Central memory CD4-positive, alpha-beta T cell (primary cell): ENCODE results near the gene OCRL.

Source experiments
- DNase-seq: peaks from one replicate; pipeline ENCODE4 v3.0.0; 2022
- total RNA-seq, 3 experiments: gene quantifications; one replicate each; lab custom pipeline; 2026; lab: John Stamatoyannopoulos, UW

OCRL gene
- 7.4 to 12.5 (median 7.5) reads per million in 3 experiments for total RNA-seq

DNA sequence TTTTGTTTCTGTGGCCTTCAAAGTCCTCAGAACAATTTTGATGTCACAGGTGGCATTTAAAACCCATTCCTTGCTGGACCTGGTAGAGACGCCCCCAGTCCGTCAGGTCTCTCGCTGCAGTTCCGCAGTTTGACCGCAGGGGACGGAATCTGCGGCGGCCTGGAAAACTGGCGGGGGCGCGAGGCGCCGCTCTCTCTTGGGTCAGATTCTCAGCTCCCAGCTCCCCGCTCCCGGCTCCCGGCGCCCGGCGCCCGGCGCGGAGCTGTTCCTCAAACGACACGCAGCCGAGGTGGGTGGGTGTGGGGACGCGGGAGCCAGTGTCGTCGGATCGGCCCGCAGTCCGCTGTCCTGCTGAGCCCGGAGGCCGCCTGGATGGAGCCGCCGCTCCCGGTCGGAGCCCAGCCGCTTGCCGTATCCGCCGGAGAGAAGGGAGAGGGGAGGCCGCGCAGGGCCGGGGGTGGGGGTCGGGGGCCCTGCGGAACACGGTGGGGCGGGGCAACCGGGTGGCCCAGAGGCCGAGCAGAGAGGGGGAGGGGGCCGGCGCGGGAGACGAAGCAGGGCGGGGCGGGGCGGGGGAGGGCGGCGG, at the start of gene OCRL:
OCRL (plus strand) TSS at position 192 of the 586 bp plus-strand sequence; CDS start at position 373, 181 bp downstream.
- peak; percentile 14 for DNase-seq

DNA sequence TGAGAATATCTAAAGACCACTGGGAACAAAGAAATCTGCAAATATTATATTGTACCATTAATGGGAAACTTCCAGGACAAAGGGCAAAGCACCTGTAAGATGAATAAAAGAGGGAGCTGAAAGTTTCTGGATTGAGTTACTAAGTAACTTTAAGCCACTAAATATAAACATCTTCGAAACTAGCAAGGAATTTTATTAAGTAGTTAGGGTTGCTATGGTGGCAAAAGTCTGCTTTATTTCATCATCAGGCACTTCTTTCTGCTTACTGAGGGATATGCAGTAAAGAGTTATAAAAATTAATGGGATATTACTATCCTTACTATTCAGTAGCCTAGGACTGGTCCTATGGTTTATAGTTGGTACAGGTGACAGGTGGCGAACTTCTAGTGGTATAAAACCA, 49.7 kb upstream of the OCRL start:
- no peak for DNase-seq

DNA sequence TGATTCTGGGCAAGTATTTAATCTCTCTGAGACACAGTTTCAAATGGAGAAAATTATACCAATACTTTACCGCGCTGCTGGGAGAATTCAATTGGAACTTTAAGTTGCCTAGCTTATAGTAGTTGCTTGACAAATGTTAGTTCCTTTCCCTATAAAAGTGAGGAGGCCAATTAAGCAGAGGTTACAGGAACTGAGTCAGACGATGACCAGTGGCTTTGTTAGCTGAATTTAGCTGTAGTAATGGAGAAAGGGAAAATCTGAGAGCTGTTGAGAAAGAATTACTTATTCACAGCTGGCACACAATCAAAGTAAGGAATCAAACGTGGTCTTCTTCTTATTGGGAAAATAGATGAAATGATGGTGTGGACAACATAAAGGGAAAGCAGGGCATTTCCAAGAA, 46.4 kb upstream of the OCRL start:
- DNase-seq = no peak

DNA sequence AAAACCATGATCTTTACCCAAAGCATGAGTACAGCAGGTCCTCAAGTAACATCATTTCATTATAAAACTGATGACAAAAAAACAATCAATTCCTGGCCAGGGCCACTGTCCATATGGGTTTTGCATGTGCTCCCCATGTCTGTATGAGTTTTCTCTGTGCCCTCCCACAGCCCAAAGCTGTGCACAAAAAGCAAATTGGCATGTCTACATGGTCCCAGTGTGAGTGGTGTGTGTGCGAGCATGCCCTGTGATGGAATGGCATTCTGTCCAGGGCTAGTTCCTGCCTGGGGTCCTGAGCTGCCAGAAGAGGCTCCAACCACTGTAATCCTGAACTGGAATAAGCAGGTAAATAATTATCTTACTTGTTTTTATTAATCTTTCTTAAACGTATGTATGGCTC, 45.2 kb upstream of the OCRL start:
- no peak for DNase-seq

DNA sequence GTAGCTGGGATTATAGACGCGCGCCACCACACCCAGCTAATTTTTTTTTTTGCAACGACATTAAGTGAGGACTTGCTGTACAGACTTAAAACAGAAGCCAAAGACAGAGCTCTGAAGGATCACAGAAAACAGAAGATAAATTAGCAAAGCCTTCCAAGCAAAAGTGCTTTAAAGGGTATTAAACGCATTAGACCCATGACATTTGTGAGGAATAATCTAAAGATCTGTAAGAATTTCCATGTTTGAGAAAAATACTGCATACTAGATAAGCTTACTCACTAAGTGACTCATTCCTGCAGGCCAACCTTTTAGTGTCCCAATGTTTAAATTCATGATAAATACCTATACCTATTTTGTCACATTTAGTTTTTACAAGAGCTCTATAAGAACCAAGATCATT, 44.2 kb upstream of the OCRL start:
- no peak for DNase-seq

DNA sequence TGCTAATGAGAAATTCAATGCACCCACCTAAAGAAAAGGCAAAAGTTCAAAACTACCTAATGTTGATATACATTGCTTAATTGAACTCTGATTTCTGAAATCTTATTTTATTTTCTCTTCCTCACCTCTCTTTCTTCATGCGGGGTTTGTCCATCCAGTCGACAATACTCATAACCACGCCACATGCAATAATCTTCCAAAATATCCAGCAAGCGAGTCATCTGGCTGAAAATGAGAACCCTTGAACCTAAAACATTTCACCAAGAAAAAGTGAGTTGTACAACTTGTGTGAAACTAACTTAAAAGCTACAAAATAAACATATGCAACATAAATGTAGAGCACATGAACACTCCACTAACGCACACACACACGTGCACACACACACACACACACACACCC, 43.4 kb upstream of the OCRL start:
- DNase-seq = no peak

DNA sequence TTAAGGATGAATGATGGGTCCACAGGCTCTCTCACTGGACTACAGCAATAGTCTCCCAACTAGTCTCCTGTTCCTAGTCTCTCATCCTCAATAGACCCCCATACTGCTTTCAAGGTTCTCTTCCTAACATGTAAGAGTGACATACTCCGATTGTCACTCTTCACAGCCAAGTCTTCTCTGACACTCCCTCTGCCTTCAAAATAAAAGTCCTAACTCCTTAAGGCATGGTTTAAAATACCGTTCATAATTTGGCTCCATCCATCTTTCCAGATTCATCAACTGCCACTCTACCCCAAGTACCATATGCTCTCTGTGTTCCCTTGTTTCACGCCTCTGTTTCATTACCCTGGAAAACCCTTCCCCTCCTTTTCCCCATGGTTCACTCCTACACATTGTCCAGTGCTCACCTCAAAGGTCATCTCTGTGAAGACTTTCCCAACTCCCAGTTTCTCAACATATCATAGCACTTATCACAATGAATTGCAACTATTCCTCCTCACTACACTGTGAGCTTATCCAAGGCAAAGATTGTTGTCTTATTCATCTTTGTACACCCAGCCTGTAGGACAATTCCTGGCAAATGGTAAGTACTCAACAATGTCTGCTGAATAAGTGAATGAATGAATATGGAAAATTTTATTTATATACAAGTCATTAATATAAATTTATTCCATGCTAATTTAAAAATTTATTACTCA, 42.8 kb upstream of the OCRL start:
- no peak for DNase-seq

DNA sequence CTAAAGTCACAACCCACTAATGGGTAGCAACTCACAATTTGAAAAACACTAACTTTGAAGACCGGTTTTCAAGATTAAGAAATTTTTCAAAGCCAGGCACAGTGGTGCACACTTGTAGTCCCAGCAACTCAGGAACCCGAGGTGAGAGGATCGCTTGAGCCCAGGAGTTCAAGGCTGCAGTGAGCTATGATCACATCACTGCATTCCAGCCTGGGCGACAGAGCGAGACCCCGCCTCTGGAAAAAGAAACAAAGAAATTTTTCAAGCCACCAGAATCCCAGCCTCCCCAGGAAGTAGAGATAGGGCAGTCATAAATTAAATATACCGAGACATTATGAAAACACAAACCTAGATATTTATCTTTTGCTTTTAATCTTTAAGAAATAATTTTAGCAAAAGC, 29.7 kb upstream of the OCRL start:
- DNase-seq = no peak

DNA sequence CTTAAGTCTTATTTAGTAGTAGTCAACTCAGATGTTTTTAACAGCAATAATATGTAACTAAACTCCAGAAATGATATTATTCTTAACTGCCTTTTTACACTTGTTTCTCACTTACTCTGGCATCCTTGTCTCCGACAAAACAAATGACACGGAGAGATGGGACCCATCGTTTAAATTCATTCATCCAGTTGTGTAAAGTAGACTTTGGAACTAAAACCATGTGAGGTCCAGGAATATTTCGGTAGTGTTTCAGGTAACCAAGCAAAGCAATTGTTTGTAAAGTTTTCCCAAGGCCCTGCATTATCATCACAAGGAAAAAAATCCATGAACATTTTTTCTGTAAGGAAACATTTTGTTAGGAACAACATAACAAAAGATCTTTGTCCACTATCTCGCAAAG, 28.4 kb upstream of the OCRL start:
- no peak for DNase-seq

DNA sequence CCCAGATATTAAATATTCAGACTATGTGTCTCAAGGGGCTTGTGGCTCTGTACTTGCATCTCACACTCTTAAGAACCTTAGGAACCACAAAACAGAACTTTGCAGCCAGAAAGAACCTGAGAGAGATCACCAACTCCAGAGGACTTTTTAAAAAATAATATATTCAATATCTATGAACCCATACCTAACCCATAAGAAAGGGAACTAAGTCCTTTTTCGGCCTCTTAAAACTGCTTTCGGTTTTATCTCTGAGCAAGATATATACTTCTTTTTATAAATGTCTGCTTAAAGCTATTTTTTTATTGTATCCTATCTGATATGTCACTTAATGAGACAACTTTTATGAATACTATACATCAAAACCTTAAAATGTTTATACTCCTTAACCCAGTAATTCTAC, 27.6 kb upstream of the OCRL start:
- DNase-seq = no peak

DNA sequence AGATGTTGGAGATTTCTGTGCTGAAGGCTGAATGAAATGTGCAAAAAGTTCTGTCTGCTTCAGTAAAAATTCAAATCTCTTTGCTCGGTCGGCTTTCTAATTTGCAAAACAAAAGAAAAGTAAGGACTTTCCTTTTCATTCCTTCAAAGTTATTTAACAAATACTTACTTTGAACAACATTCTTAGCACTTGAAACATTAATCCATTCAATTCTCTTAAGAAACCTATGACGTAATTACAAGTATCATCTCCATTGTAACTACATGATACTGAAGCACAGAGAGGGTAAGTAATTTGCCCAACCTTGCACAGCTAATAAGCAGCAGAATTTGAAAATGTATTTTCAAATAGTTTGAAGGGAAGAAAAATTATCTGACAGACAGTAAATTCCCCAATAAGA, 23.7 kb upstream of the OCRL start:
- no peak for DNase-seq

DNA sequence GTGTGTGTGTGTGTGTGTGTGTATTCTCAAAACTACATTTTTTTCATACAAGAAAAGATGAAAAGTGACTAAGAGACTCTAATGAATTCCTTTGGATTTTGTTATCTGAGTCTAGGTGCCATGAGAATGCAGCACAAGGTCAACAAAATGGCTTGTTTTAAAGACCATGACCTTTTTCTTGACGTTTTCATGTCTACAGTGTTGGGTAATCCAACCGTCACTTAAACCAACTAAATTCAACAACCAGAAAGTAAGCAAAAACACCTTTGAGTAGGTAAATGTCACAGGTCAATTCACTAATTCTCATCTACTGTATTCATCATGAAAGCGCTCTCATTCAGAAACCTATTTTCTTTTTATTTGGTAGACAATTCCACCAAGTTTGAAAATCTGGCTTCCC, 19.9 kb upstream of the OCRL start:
- no peak for DNase-seq

DNA sequence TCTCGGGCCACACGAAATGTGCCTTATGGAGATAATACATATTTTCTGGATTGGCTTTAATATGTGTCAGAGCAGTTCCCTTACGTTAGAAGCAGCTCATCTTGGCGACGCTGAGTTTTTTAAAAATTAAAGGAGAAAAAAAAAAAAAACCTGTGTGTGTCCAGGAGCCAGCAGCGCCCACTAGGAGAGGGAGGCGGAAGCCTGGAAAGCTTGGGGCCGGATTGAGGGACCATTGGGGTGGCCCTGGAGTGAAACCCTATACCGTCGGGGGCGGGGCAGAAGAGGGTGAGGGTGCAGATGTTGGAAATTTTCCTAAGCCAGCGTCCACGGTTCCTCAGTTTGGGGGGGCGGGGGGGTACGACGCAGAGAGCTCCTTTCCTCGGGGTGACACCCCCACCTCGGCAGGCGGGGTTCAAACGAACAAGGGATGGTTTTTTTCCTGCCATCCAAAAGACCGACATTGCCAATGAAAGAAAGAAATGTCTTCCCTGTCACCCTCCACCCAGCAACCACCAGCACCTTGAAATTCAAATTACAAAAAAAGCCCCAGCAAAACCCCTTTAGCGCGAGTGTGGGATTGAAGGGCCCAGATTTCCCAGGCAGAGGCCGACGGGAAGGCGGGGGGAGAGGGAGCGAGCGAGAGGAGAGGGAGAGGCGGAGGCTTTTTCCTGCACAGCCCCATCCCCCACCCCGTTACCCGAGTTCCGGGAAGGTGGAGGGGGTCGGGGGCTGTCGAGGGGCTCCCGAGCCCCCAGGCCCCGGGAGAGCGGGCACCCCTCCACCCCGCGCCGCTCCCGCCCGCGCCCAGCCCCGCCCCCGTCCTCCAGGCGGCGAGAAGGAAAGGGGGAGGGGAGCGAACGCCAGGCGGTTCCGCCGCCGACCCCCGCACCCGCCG, 17.6 kb upstream of the OCRL start:
- DNase-seq = no peak

DNA sequence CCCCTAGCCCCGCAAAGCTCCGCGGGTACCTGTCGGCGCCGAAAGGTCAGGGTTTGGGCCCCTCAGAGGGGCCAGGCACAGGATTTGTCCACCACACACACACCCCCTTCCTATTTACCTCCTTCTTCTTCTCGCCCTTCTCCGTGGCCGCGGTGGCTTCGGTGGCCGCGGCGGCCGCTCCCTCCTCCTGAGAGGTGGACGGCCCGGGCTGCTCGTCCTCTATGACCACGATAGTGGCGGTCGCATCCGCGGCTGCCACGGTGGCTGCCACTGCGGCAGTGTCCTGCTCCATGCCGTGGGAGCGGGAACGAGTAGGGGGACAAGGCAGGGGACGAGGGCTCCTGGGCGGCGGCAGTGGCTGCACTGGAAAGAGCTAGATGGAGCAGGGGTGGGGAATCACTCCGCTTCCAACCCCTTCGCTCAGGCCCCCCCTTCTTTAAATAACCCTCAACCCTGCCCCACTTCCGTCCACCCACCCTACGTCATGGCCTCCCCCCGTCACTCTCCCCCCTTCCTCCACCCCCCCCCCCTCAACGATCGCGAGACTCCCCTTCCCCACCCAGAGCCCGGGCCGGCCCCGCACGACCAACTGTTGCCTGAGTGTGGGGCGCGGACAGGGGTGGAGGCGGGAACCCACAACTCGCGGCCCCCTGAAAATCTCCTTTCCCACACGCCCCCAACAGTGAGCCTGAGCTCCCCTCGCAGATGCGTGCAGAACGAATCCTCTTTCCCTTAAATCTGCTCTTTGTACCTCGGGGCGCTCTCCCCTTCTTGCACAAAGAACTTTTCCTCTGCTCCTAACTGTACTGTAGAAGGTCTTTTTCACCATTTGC, 16.8 kb upstream of the OCRL start, which contains the start of gene SMARCA1:
SMARCA1 (minus strand) TSS at position 412 of the 833 bp plus-strand sequence; CDS start at position 292, 120 bp downstream.
- DNase-seq = no peak

DNA sequence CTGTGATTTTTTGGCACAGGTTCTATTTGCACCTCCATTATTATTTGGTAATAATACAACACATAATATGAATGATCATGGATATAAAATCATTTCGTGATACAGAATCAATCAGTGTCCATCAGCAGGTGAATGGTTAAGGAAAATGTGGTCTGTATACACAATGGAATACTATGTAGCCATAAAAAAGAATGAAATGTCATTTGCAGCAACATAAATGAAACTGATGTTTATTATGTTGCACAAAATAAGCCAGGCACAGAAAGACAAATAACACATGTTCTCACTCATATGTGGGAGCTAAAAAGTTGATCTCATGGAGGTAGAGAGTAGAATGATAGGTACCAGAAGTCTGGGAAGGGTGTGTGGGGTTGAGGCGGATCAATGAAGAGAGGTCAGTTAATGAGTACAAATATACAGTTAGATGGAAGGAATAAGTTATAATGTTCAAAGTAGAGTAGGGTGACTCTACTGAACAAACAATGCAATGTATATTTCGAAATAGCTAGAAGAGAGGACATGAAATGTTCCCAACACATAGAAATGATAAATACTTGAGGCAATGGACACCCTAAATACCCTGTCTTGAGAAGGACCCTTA, 15.7 kb upstream of the OCRL start:
- no peak for DNase-seq

DNA sequence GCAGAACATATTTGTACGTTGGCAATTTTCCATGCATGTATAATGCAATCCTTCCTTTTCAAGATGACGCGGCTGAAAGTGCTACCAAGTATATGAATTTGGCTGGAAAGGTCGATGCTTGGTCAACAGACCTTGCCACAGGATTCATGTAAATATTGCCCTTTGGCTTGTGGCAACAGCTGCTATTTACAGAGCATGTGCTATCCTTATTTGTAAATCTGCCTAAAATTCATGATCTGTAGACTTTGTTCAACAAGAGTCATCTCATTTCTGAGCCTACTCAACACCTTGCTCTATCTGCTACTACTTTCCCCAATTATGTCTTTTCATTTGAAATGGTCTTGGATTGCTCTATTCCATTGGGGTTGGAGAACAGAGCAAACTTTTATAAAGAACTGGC, 14.9 kb upstream of the OCRL start:
- DNase-seq = no peak

DNA sequence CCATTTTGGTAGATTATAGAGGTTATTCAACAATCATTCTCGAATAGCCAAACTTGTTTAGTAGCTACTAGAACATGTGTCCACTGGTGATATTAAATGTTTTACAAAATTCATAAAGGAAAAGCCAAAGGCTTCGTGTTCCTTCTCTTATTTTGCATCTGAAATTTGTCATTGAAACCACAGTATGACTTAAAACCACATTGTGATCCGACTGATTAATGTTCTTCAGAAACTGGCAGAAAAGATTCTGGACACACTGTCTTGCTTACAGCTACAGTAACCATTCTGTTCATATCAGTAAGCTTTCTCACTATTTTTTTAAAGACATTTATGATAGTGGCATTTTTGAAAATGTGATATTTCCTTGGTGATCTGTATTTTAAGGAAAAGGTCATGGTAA, 14.2 kb upstream of the OCRL start:
- DNase-seq = no peak

DNA sequence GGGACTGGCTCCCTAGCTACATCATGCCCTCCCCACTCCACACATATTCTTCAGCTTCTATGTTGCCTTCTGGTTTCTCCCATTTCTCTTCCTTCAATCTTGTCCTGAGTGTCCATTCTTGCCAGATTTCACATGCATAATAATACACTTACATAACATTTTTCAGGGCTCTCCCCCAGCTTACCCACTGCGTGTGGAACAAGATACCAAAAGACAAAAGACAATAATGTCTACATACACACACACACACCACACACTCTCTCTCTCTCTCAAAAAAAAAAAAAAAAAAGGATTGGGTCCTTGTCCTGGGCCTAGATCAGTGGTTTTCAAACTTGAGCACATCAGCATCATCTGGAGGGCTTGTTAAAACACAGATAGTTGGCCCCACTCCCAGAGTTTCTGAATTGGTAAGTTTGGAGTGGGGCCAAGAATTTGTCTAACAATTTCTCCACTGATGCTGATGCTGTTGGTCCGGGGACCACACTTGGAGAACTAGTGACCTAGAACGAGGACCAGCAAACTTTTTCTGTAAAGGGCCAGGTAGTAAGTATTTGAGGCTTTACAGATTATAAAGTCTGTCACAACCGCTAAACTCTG, 10.3 kb upstream of the OCRL start:
- no peak for DNase-seq

DNA sequence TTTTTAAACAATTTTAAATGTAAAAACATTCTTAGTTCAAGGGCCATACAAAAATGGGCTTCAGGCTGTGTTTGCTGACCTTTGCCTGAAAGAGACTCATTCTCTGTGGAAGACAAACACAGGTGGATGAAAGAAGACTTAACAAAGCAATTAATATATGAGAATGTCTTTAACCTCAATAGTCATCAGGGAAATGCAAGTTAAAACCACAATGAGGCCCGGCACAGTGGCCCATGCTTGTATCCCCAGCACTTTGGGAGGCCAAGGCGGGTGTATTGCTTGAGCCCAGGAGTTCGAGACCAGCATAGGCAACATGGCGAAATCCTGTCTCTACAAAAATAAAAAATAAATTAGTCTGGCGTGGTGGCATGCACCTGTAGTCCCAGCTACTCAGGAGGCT, 9.6 kb upstream of the OCRL start:
- no peak for DNase-seq

DNA sequence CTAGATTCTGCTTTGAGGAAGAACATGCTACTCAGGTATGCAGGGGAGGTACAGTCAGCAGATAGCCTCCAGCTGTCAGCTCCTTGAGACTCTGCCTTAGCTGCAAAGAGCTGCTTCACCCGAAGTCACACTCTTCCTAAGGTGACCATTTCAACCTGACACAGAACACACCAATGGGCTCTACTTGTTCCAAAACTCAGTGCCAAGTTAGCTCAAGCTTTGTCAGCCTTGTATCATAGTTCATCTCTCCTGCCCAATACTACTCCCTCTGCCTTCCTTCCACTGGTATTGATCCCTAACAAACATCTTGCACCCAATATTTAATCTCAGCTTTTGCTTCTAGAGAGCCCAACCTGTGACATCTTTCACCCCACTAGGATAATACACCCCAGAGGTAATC, 8.9 kb upstream of the OCRL start:
- DNase-seq = no peak

DNA sequence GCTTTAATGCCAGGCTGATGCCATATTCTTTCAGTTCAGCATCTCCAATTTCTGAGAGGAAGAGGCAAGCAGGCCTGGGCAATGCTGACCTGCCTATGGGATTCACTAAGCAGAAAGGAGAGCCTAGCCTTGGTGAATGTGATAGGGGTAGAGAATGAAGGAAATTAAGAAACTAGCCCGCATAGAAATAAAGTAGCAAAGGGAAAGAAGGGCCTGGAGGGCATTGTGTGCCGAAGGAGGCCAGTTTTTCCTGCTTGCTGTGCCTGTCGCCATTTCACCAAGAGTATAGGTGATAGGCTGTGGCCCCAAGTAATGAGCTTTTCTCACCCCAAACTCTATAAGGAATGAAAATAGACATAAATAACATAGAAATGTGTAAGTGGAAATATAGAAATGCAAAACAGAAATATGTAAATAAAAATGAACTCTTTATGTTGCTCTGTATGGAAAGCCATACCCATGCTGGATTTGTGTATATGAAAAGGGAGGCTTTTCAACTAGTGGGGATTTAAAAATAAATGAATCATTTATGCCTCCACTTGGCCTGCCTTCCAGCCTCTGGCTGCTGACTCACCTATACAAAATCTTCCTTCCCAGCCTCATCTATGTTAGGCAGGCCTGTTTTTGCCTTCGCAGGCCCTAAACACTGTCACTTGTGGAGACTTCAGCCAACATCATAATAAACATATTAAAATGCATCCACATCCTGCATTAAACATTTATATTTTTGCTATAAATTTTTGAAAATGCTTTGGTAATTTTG, 5.1 kb upstream of the OCRL start:
- no peak for DNase-seq
